ENCODE measurements around the gene EXOC4.

The EXOC4 gene

GRCh38 chr7:133394369-133394768, 141.5 kb downstream of the EXOC4 start:
- Histone ChIP-seq H3K4me3 (ENCODE audit: insufficient read length, low read depth) (no peak overlapping the region), H3K27me3 (ENCODE audit: insufficient read depth, insufficient read length) (no peaks in the 10 kb centered on the region), H3K9ac (ENCODE audit: insufficient read length, low read depth) (no peak overlapping the region), H3K9me3 (ENCODE audit: insufficient read depth, low read length) (no peaks in the 10 kb centered on the region), H3K36me3 (ENCODE audit: insufficient read depth, insufficient read length, low read length) (no peaks in the 10 kb centered on the region), H3K4me1 (ENCODE audit: insufficient read depth, insufficient read length) (no peaks in the 10 kb centered on the region)
- no peak for DNase-seq (ENCODE audit: low read depth, low spot score)
- TF ChIP-seq ZNF274 (IDR thresholded peaks at IDR 0.05; ENCODE audit: low read depth, low read length) (no peak), SUZ12 (IDR thresholded peaks at IDR 0.05; ENCODE audit: extremely low read depth, insufficient read depth, insufficient read length) (no peak), YY1 (IDR thresholded peaks at IDR 0.05; ENCODE audit: insufficient read depth, insufficient read length) (no peak)

DNA sequence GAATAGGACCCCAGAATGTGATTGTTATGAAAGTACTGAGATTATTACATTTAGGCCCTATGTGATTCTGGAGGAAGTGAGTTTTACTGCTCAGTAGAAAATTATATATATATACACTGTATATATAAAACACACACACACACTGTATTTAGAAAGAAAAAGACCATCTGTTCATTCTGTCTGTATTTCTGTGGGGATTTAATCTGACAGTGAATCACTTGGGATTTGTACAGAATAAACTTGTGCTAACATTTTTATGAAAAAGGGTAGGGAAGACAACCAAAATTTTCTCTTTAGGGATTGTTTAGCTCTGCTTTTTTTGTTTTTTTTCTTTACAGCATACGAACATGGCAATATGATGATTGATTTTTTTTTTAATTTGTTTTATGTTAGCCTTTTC, 142.7 kb downstream of the EXOC4 start:
- no peaks in the 10 kb centered on the region for H3K4me1 ChIP-seq (ENCODE audit: insufficient read depth, insufficient read length)
- H3K4me3 ChIP-seq (ENCODE audit: insufficient read length, low read depth), result no peak overlapping the region
- no peaks in the 10 kb centered on the region for H3K36me3 ChIP-seq (ENCODE audit: insufficient read depth, insufficient read length, low read length)
- H3K9me3 ChIP-seq (ENCODE audit: insufficient read depth, low read length), result no peaks in the 10 kb centered on the region
- TF ChIP-seq SUZ12 (IDR thresholded peaks at IDR 0.05; ENCODE audit: extremely low read depth, insufficient read depth, insufficient read length), result no peak
- TF ChIP-seq ZNF274 (IDR thresholded peaks at IDR 0.05; ENCODE audit: low read depth, low read length), result no peak
- no peak for TF ChIP-seq YY1 (IDR thresholded peaks at IDR 0.05; ENCODE audit: insufficient read depth, insufficient read length)
- H3K9ac ChIP-seq (ENCODE audit: insufficient read length, low read depth), result no peak overlapping the region
- DNase-seq (ENCODE audit: low read depth, low spot score), result no peak
- no peaks in the 10 kb centered on the region for H3K27me3 ChIP-seq (ENCODE audit: insufficient read depth, insufficient read length)

GRCh38 chr7:133398506-133398905, 145.6 kb downstream of the EXOC4 start:
- Histone ChIP-seq H3K4me1 (ENCODE audit: insufficient read depth, insufficient read length) (no peaks in the 10 kb centered on the region), H3K36me3 (ENCODE audit: insufficient read depth, insufficient read length, low read length) (no peaks in the 10 kb centered on the region)
- no peak for DNase-seq (ENCODE audit: low read depth, low spot score)

DNA sequence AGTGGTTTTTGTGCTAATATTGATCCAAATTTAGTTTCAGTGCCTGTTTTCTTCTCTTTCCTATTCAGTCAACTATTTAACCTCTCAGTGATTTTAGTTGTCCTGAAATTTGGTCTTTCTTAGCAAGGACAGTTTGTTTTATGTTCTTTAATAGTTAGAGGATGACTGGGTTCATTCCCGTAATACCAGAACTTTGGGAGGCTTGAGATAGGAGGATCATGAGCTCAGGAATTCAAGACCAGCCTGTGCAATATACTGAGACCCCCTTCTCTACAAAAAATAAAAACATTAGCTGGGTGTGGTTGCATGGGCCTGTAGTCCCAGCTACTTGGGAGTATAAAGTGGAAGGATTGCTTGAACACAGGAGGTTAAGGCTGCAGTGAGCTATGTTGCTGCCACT, 148.3 kb downstream of the EXOC4 start:
- H3K4me1 ChIP-seq (ENCODE audit: insufficient read depth, insufficient read length), result no peaks in the 10 kb centered on the region
- no peak for DNase-seq (ENCODE audit: low read depth, low spot score)
- H3K36me3 ChIP-seq (ENCODE audit: insufficient read depth, insufficient read length, low read length), result no peaks in the 10 kb centered on the region
- TF ChIP-seq YY1 (IDR thresholded peaks at IDR 0.05; ENCODE audit: insufficient read depth, insufficient read length) (no peak), ZNF274 (IDR thresholded peaks at IDR 0.05; ENCODE audit: low read depth, low read length) (no peak), SUZ12 (IDR thresholded peaks at IDR 0.05; ENCODE audit: extremely low read depth, insufficient read depth, insufficient read length) (no peak)
- H3K9me3 ChIP-seq (ENCODE audit: insufficient read depth, low read length), result no peaks in the 10 kb centered on the region
- no peak overlapping the region for H3K4me3 ChIP-seq (ENCODE audit: insufficient read length, low read depth)
- no peak overlapping the region for H3K9ac ChIP-seq (ENCODE audit: insufficient read length, low read depth)
- H3K27me3 ChIP-seq (ENCODE audit: insufficient read depth, insufficient read length), result no peaks in the 10 kb centered on the region

More at GRCh38 chr7:133398506-133398905, 145.6 kb downstream of the EXOC4 start:
- H3K4me3 ChIP-seq (ENCODE audit: insufficient read length, low read depth), result no peak overlapping the region
- no peaks in the 10 kb centered on the region for H3K27me3 ChIP-seq (ENCODE audit: insufficient read depth, insufficient read length)
- no peak overlapping the region for H3K9ac ChIP-seq (ENCODE audit: insufficient read length, low read depth)
- no peaks in the 10 kb centered on the region for H3K9me3 ChIP-seq (ENCODE audit: insufficient read depth, low read length)
- TF ChIP-seq SUZ12 (IDR thresholded peaks at IDR 0.05; ENCODE audit: extremely low read depth, insufficient read depth, insufficient read length) (no peak), ZNF274 (IDR thresholded peaks at IDR 0.05; ENCODE audit: low read depth, low read length) (no peak), YY1 (IDR thresholded peaks at IDR 0.05; ENCODE audit: insufficient read depth, insufficient read length) (no peak)

GRCh38 chr7:133408212-133408611, 155.3 kb downstream of the EXOC4 start:
- Histone ChIP-seq H3K9ac (ENCODE audit: insufficient read length, low read depth) (no peak overlapping the region), H3K4me1 (ENCODE audit: insufficient read depth, insufficient read length) (no peaks in the 10 kb centered on the region), H3K36me3 (ENCODE audit: insufficient read depth, insufficient read length, low read length) (no peaks in the 10 kb centered on the region), H3K4me3 (ENCODE audit: insufficient read length, low read depth) (no peak overlapping the region), H3K9me3 (ENCODE audit: insufficient read depth, low read length) (no peaks in the 10 kb centered on the region), H3K27me3 (ENCODE audit: insufficient read depth, insufficient read length) (no peaks in the 10 kb centered on the region)
- TF ChIP-seq SUZ12 (IDR thresholded peaks at IDR 0.05; ENCODE audit: extremely low read depth, insufficient read depth, insufficient read length) (no peak), YY1 (IDR thresholded peaks at IDR 0.05; ENCODE audit: insufficient read depth, insufficient read length) (no peak), ZNF274 (IDR thresholded peaks at IDR 0.05; ENCODE audit: low read depth, low read length) (no peak)
- no peak for DNase-seq (ENCODE audit: low read depth, low spot score)

DNA sequence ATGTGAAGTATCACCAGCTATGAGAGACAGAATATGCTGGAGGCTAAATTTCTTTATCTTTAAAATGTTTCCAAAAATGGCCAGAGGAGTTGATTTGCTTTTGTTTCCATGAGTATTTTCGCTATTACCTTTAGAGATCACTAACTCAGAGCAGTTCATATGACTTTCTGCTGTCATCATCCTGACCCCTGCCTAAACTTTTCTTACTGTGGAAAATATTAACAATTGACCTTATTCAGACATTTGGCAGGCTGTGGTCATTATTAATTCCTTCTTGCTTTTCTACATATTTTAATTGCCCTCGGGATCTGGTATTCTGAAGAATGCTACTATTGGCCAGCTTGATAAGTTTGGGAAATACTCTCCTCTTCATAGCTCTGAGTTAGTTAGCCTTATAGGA, 156.5 kb downstream of the EXOC4 start:
- TF ChIP-seq ZNF274 (IDR thresholded peaks at IDR 0.05; ENCODE audit: low read depth, low read length), result no peak
- no peak for TF ChIP-seq SUZ12 (IDR thresholded peaks at IDR 0.05; ENCODE audit: extremely low read depth, insufficient read depth, insufficient read length)
- no peak for TF ChIP-seq YY1 (IDR thresholded peaks at IDR 0.05; ENCODE audit: insufficient read depth, insufficient read length)
- H3K9me3 ChIP-seq (ENCODE audit: insufficient read depth, low read length), result no peaks in the 10 kb centered on the region
- DNase-seq (ENCODE audit: low read depth, low spot score), result no peak

DNA sequence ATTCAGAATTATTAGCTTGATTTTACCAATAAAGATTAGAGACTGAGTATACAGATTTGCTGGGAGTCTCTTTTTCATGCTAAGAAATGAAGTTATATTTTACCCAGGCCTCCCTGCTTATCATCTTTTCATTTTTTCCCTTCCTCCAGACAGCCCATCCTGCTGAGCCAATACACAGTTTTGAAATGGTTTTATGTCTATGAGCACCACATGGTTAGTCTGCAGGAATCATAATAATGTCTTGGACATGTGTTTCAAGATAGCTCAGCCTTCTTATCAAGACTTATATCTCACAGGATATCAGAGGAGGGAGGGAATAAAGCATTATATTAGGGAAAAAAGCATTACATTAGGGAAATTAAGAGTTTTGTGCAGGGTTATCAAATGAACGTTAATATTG, 157.1 kb downstream of the EXOC4 start:
- H3K9ac ChIP-seq (ENCODE audit: insufficient read length, low read depth), result no peak overlapping the region
- H3K9me3 ChIP-seq (ENCODE audit: insufficient read depth, low read length), result no peaks in the 10 kb centered on the region
- DNase-seq (ENCODE audit: low read depth, low spot score), result no peak
- no peaks in the 10 kb centered on the region for H3K27me3 ChIP-seq (ENCODE audit: insufficient read depth, insufficient read length)
- no peaks in the 10 kb centered on the region for H3K36me3 ChIP-seq (ENCODE audit: insufficient read depth, insufficient read length, low read length)
- TF ChIP-seq ZNF274 (IDR thresholded peaks at IDR 0.05; ENCODE audit: low read depth, low read length) (no peak), YY1 (IDR thresholded peaks at IDR 0.05; ENCODE audit: insufficient read depth, insufficient read length) (no peak), SUZ12 (IDR thresholded peaks at IDR 0.05; ENCODE audit: extremely low read depth, insufficient read depth, insufficient read length) (no peak)
- no peaks in the 10 kb centered on the region for H3K4me1 ChIP-seq (ENCODE audit: insufficient read depth, insufficient read length)
- no peak overlapping the region for H3K4me3 ChIP-seq (ENCODE audit: insufficient read length, low read depth)

More for the DNA sequence above, 156.5 kb downstream of the EXOC4 start:
- H3K4me1 ChIP-seq (ENCODE audit: insufficient read depth, insufficient read length), result no peaks in the 10 kb centered on the region
- no peak overlapping the region for H3K4me3 ChIP-seq (ENCODE audit: insufficient read length, low read depth)
- H3K27me3 ChIP-seq (ENCODE audit: insufficient read depth, insufficient read length), result no peaks in the 10 kb centered on the region
- H3K36me3 ChIP-seq (ENCODE audit: insufficient read depth, insufficient read length, low read length), result no peaks in the 10 kb centered on the region
- H3K9ac ChIP-seq (ENCODE audit: insufficient read length, low read depth), result no peak overlapping the region

Data from NT2/D1 (cell line).